Panc1 (cell line): ENCODE measurements around the gene TRERF1. TPM values are rescaled to one million over a fixed set of nuclear protein-coding genes. Genes with fewer than 3 reads are reported as not detected.
A peak's percentile ranks its signal among the peaks of the same experiment; 100 is the strongest.

ENCODE experiments used
- ATAC-seq: fragments of 200-7000 bp; cut with Tn5 transposase; 2 replicates; pipeline ENCODE4 v1.9.1; 2020; ENCODE audit warnings: mild to moderate bottlenecking, moderate library complexity
- BruUV-seq: library from RNA; stranded (reverse); fragments of 400-500 nt; replicated peaks from 2 replicates; lab custom pipeline; 2021; lab: Mats Ljungman, UMichigan
- CTCF ChIA-PET: fragments of 300-600 bp; sonication (Branson Sonifier 250); formaldehyde crosslinking; loops from one replicate; lab custom pipeline; 2022; ENCODE audit warnings: antibody characterized with exemption; lab: Charles Lee
- POLR2A ChIA-PET: fragments of 300-600 bp; sonication (Branson Sonifier 250); formaldehyde crosslinking; loops from one replicate; lab custom pipeline; 2022; ENCODE audit warnings: antibody characterized with exemption; lab: Charles Lee
- DNase-seq: peaks from one replicate; pipeline ENCODE4 v3.0.0-alpha.2; 2010; ENCODE audit warnings: low read depth, low spot score
- H3K27ac ChIP-seq: 2 replicates; pipeline ENCODE4 v1.5.1; 2011; ENCODE audit warnings: mild to moderate bottlenecking, low read length, inconsistent platforms
- H3K27me3 ChIP-seq: fragments of 200-500 bp; sonication (Bioruptor generic); 2 replicates; pipeline ENCODE4 v1.6.0; 2014; ENCODE audit warnings: low read length, inconsistent platforms; ENCODE audit not compliant: control insufficient read depth, insufficient read depth
- H3K36me3 ChIP-seq: fragments of 200-500 bp; sonication (Bioruptor generic); 2 replicates; pipeline ENCODE4 v1.5.1; 2014; ENCODE audit warnings: inconsistent platforms, mild to moderate bottlenecking, low read length, moderate library complexity; ENCODE audit not compliant: control insufficient read depth, insufficient read depth
- H3K4me1 ChIP-seq: 2 replicates; pipeline ENCODE4 v1.5.1; 2011; ENCODE audit warnings: inconsistent platforms, mild to moderate bottlenecking, low read length, moderate library complexity; ENCODE audit not compliant: control insufficient read depth, insufficient read depth
- H3K4me3 ChIP-seq, 2 experiments: 2 replicates each; pipeline ENCODE4 v1.5.1; 2011 to 2012; ENCODE audit warnings: low read depth in 2 of 2, low read length in 2 of 2, mild to moderate bottlenecking in 2 of 2, inconsistent platforms in 1 of 2, moderate library complexity in 1 of 2
- H3K9me3 ChIP-seq: fragments of 200-500 bp; sonication (Bioruptor generic); 2 replicates; pipeline ENCODE4 v1.5.1; 2014; ENCODE audit warnings: low read depth, mild to moderate bottlenecking, inconsistent platforms, low read length, moderate library complexity; ENCODE audit not compliant: control insufficient read depth, insufficient read depth
- POLR2AphosphoS5 ChIP-seq: IDR thresholded peaks from 2 replicates; pipeline ENCODE4 v1.6.1; 2012; ENCODE audit warnings: mild to moderate bottlenecking, low read depth, low read length, moderate library complexity
- SIN3A ChIP-seq: IDR thresholded peaks from 2 replicates; pipeline ENCODE4 v1.6.1; 2012; ENCODE audit warnings: low read depth, mild to moderate bottlenecking, low read length, moderate library complexity, borderline replicate concordance; ENCODE audit not compliant: insufficient read depth
- TCF7L2 ChIP-seq: IDR thresholded peaks from 2 replicates; pipeline ENCODE4 v1.6.1; 2011; ENCODE audit warnings: mild to moderate bottlenecking, low read depth, low read length, inconsistent platforms
- in situ Hi-C: cut with HindIII; loops from 2 replicates; pipeline ENCODE4 v1.10.0; 2016; ENCODE audit warnings: low sequenced_read_pairs, low pct_unique_long_range_greater_than_20kb
- intact Hi-C: fragments of 100-400 bp; cut with micrococcal nuclease; formaldehyde crosslinking; loops from one replicate; pipeline ENCODE4 v1.10.0; 2022; ENCODE audit not compliant: unreplicated experiment
- total RNA-seq: library from RNA; stranded (reverse); gene quantifications from one replicate; pipeline ENCODE4 v1.2.1, GENCODE V29; 2021; ENCODE audit not compliant: unreplicated experiment
- TF ChIP-seq, protein P1 (sequence below): fragments of 450-650 bp; IDR thresholded peaks from 2 replicates; pipeline ENCODE4 v1.5.1; 2017; ENCODE audit warnings: mild to moderate bottlenecking
- TF ChIP-seq, protein P2 (sequence below), 2 experiments: IDR thresholded peaks; 2 replicates each; pipeline ENCODE4 v1.6.1; 2011 to 2012; ENCODE audit warnings: low read depth in 2 of 2, control low read depth in 1 of 2, low read length in 1 of 2, mild to moderate bottlenecking in 1 of 2, moderate library complexity in 1 of 2; ENCODE audit not compliant: insufficient read depth in 1 of 2

The TRERF1 gene
- total RNA-seq, 1 experiment from 2014 or later: 30.6 TPM

DNA sequence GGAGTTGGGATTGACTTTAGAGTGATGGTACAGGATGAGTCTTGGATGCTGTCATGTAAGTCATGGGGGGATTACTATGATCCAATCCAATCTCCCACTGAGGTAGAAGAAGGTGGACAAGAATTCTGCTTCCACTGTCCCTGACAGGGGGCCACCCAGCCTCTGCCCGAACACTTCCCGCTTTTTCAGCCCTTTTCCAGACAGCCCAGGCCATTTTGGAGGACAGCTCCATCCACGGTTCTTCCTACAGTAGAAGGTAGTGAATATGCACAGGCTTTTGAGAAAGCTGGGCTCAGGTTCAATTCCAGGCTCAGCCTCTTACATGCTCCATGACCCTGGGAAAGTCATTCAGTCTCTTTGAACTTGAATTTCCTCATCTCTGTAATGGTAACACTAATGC lies 31.0 kb downstream of the TRERF1 start:
- ATAC-seq (no peak), DNase-seq (no peak)
- intact Hi-C loops: no loop called here
- Histone ChIP-seq H3K27me3 (no peaks in the 10 kb centered on the region), H3K4me3 (no peak overlapping the region), H3K4me1 (peaks cover 16% of the 10 kb centered on the region; the same call in 1 of the 2 replicates), H3K9me3 (no peaks in the 10 kb centered on the region), H3K36me3 (no peaks in the 10 kb centered on the region), H3K27ac (no peak overlapping the region)
- in situ Hi-C loops: no loop called here
- POLR2A ChIA-PET: interaction anchor here (0.6 kb wide), 1 partner anchor 293 kb away, joined by 3 read pairs; no protein-coding TSS in a partner anchor
- CTCF ChIA-PET: no interaction called here
- TF ChIP-seq, protein P1, sequence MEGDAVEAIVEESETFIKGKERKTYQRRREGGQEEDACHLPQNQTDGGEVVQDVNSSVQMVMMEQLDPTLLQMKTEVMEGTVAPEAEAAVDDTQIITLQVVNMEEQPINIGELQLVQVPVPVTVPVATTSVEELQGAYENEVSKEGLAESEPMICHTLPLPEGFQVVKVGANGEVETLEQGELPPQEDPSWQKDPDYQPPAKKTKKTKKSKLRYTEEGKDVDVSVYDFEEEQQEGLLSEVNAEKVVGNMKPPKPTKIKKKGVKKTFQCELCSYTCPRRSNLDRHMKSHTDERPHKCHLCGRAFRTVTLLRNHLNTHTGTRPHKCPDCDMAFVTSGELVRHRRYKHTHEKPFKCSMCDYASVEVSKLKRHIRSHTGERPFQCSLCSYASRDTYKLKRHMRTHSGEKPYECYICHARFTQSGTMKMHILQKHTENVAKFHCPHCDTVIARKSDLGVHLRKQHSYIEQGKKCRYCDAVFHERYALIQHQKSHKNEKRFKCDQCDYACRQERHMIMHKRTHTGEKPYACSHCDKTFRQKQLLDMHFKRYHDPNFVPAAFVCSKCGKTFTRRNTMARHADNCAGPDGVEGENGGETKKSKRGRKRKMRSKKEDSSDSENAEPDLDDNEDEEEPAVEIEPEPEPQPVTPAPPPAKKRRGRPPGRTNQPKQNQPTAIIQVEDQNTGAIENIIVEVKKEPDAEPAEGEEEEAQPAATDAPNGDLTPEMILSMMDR: no peak
- TF ChIP-seq SIN3A: no peak
- TF ChIP-seq, protein P2, sequence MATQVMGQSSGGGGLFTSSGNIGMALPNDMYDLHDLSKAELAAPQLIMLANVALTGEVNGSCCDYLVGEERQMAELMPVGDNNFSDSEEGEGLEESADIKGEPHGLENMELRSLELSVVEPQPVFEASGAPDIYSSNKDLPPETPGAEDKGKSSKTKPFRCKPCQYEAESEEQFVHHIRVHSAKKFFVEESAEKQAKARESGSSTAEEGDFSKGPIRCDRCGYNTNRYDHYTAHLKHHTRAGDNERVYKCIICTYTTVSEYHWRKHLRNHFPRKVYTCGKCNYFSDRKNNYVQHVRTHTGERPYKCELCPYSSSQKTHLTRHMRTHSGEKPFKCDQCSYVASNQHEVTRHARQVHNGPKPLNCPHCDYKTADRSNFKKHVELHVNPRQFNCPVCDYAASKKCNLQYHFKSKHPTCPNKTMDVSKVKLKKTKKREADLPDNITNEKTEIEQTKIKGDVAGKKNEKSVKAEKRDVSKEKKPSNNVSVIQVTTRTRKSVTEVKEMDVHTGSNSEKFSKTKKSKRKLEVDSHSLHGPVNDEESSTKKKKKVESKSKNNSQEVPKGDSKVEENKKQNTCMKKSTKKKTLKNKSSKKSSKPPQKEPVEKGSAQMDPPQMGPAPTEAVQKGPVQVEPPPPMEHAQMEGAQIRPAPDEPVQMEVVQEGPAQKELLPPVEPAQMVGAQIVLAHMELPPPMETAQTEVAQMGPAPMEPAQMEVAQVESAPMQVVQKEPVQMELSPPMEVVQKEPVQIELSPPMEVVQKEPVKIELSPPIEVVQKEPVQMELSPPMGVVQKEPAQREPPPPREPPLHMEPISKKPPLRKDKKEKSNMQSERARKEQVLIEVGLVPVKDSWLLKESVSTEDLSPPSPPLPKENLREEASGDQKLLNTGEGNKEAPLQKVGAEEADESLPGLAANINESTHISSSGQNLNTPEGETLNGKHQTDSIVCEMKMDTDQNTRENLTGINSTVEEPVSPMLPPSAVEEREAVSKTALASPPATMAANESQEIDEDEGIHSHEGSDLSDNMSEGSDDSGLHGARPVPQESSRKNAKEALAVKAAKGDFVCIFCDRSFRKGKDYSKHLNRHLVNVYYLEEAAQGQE (IDR thresholded peaks at IDR 0.05; ENCODE audit: insufficient read depth in 1 of 2, low read depth in 2 of 2, low read length in 1 of 2): no peak
- no peak for TF ChIP-seq TCF7L2
- TF ChIP-seq POLR2AphosphoS5: no peak
- BruUV-seq: no TSS peak

DNA sequence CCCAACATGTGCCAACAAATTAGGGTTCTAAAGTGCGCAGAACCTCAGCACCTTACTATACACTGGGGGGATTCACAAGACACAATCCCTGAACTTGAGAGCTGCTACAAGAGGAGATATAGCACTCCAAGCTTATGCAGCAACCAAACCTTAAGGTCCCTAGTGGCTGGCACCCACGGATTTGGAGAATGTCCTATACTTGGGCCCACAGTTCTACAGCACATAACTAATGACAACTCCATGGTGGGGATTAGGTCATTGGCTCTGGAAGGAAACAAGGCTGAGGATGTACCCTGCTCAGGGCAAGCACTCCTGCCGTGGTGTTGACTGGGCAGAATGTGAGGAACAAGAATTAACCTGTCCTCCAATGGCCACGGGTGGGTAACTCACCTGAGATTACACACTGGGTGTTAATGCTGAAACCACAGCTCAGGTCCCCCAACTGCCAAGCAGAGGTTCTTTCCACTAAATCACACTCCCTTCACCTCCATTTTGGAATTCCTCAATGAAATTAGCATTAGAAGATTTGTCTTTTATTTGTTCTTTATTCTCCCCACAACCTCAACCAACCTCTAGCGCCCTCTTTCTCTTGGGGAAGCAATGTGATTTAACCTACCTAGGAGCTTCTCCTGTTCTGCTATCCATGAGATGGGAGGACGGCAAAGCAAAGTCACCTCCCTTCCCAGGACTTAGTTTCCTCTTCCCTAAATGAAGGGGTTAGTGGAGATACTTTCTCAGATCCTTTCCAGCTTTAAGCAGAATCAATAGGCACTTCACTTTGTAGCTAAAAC lies 32.0 kb downstream of the TRERF1 start:
- Histone ChIP-seq H3K27me3 (no peaks in the 10 kb centered on the region), H3K27ac (no peak overlapping the region), H3K36me3 (no peaks in the 10 kb centered on the region), H3K4me1 (peaks cover 13% of the 10 kb centered on the region; the same call in 1 of the 2 replicates), H3K9me3 (no peaks in the 10 kb centered on the region), H3K4me3 (no peak overlapping the region)
- no peak for DNase-seq
- intact Hi-C loops: no loop called here
- ChIA-PET CTCF (no interaction called here), POLR2A (no interaction called here)
- no TSS peak for BruUV-seq
- in situ Hi-C loops: no loop called here
- TF ChIP-seq, protein P1: no peak; the same call in 1 of the 2 replicates
- TF ChIP-seq POLR2AphosphoS5 (no peak), SIN3A (no peak), TCF7L2 (no peak)
- TF ChIP-seq, protein P2 (IDR thresholded peaks at IDR 0.05; ENCODE audit: insufficient read depth in 1 of 2, low read depth in 2 of 2, low read length in 1 of 2): no peak
- peak; percentile 61; the same call in 1 of the 2 replicates for ATAC-seq
